Suppressor macrophage treated with lipopolysaccharide for 1 hour (primary cell): ENCODE data around the gene CMIP.
A peak's percentile ranks its signal among the peaks of the same experiment; 100 is the strongest.

ENCODE experiments used
- DNase-seq, 3 donors: peaks; one replicate each; pipeline ENCODE4 v3.0.0-alpha.2; 2020 to 2022

The CMIP gene

DNA sequence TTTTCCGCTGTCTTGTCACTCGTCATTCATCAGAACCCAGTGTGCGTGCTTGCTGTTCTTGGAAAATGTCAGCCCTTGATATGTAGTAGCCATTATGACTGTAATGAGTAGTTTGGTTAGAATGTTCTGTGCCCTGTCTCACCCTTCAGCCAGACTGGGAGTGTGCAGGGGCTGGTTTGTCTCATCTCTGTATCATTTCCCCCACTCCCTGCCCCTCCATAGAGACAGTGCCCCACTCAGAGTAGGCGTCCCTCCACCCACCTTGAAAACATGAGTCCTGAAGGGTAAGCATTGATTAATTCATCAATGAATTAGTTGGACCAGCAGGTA, 197.5 kb downstream of the CMIP start:
- no peak for DNase-seq

DNA sequence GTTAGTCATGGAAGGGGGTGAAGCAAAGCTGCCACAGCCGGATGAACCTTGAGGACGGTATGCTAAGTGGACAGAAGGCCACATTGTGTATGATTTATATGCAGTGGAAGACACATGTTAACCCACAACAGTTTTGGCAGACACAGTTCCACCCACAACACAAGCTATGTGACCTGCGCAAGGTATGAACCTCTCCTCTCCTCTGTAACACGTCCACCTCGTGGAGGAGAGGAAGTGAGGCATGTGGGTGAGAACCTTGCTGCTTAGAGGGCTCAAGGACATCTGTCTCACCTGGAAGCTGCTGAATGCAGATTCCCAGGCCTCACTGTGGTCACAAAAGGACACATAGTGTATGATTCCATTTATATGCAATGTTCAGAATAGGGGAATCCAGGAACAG, 198.3 kb downstream of the CMIP start:
- no peak for DNase-seq

DNA sequence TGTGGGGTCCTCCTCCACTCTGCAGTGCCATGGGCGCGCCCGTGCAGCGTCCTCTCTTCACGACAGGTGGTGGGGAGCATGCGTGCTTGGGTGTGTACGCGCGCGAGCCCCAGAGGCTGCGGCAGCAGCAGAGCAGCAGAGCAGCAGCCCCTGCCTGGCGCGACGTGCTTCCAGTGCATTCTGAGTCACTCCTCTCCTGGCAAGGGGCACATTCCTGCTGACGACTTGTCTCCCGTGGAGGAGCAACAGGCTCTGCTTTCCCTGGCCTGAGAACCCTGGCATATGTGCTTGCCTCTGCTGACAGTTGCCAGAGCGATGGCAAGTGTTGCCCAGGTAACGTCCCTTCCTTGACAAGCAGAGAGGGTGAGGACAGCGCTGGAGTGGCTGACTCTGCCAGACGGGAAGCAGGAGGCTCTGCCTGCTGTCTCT, 200.7 kb downstream of the CMIP start:
- DNase-seq: no peak

GRCh38 chr16:81645925-81646324, 201.3 kb downstream of the CMIP start:
- no peak for DNase-seq

DNA sequence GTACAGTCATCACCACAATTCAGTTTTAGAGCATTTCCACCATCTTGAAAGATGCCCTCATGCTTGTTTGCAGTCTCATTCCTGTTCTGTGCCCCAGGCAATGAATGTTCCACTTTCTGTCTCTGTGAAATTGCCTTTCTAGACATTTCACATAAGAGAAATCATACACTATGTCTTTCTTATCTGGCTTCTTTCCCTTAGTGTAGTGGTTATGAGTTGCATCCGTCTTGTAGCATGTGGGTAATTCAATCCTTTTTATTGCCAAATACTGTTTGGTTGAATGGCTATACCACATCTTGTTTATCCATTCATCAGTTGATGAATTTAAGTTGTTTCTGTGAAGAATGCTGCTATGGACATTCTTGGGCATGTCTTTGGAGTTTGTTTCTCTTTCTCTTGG, 202.0 kb downstream of the CMIP start:
- no peak for DNase-seq

- no peak for DNase-seq
Measured at GRCh38 chr16:81647527-81647926, 202.9 kb downstream of the CMIP start.

GRCh38 chr16:81649561-81650184, 205.1 kb downstream of the CMIP start:
- no peak for DNase-seq

DNA sequence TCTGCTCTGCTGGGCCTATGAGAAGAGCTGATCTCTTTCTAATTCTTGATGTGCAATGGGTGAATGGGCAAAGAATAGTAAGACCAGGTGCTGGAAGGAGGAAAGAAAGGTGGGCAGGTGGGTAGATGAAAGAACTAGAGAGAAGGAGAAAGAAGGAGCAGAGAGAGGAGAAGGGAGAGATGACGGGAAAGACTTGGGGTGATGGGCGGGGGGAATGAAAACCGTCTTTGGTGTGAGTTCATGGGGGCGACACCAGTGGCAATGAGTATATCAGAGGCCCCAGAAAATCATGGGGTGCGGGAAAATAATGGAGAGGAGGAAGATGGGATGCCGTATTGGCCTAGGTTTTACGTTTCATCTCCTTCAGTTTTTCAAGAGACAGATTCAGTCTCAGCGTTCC, 205.7 kb downstream of the CMIP start:
- no peak for DNase-seq

GRCh38 chr16:81650982-81651562, 206.5 kb downstream of the CMIP start:
- no peak for DNase-seq

- DNase-seq: no peak
Measured at GRCh38 chr16:81651758-81652718, 207.4 kb downstream of the CMIP start.

- no peak for DNase-seq
Measured at GRCh38 chr16:81652798-81653505, 208.3 kb downstream of the CMIP start.

DNA sequence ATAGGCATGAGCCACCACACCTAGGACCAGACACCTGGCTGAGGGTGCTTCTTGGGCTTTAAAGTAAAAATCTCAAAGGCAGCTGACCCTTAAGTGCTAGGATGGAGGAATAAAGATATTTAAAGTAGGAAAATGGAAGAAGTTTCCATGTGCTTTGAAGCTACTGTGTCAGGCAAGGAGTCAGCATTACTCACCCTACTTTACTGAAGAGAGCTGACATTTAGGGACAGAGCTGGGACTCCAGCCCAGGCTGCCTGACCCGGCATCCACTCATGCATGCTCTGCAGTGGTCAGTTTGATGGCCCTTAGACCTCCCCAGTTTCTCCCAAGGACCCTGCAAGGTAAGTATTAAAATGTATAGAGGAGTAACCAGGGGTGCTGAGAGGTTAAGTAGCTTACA, 209.7 kb downstream of the CMIP start:
- DNase-seq: no peak

DNA sequence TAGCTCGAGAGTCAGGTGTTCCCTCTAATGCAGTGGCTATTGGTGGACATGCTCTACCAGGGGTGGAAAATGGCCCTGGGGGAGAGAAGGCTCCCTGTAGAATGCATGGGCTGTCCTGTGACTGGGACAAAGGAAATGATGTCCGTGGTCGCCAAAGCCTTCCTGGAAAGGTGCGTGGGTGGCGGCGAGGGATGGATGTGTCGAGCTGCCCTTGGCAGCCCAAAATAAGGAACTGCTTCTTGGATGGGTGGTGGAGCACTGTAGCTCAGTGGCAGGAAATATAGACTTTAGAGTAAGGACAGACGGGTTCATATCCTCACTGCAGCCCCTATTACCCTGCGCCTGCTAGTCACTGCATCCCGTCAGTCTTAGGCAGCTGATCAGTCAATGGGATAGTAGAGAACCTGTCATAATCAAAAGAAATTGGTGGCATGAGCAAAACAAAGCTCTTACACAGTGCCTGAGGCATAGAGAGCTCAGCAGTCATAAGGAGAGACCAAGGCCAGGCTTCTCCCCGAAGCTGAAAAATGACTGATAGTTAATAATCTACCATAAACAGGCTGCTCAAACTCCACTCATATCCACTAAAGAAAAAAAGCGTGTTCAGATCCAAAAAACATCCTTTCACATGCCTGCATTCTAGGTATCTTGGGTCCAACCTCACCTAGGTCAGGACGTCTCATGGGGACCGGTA, 211.0 kb downstream of the CMIP start:
- DNase-seq: peak; percentile 31 to 57 (median 42)

- no peak for DNase-seq
Measured at GRCh38 chr16:81657224-81657623, 212.6 kb downstream of the CMIP start.

DNA sequence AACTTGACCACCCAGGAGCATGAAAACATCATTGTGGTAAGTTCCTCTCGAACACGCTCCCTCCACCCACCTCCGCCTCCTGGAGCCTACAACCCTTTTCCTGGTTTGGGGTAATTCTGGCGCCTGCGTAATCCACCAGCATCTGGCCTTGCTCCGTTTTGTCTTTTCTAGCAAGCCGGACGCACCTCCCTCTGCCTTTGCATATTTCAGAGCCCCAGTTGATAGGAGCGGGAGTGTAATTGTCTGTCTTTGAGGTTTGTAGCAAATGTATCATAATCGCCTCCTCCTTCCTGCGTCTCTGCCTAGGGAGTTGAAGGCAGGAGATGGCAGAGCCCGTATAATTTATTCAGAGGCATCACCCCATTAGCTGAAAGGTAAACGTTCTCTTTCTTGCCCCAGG, 213.2 kb downstream of the CMIP start:
- DNase-seq: no peak

- DNase-seq: no peak
Measured at GRCh38 chr16:81658373-81658772, 213.8 kb downstream of the CMIP start.

DNA sequence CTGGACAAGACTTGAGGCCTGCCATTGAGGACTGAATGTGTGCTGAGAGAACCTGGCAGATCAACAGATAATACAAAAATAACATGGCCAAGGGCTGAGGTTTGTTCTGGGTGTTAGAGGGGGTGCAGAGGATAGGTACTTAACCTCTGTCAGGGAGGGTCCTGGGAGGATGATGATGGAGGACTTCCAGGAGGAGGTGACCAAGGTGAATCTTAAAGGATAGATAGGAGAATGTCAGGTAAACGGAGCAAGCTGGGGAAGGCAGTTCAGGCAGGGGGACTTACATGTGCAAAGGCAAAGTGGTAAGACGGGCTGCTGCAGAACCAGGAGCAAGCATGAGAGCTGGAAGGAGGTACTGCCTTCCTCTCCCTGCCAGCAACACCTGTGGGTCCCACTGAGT, 214.6 kb downstream of the CMIP start:
- DNase-seq: no peak

DNA sequence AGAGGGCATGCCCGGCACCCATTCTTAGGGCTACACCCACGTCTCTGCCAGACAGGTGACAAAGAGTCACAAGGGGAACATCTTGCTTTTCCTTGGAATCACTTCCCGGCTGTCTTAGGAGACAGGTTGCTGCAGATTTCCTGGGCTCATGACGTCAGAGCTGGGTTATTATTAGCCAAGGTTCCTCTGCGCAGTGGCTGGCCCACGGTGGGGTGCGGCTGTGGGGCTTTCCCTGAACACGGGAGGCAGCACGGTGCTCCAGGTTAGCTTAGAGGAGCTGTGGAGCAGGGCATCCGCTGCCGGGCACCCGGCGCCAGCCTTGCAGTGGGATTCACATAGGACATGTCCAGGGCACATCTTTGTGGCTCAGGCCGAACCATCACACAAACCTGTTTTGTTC, 216.5 kb downstream of the CMIP start:
- DNase-seq: no peak

- no peak for DNase-seq
Measured at GRCh38 chr16:81664153-81664552, 219.5 kb downstream of the CMIP start.

DNA sequence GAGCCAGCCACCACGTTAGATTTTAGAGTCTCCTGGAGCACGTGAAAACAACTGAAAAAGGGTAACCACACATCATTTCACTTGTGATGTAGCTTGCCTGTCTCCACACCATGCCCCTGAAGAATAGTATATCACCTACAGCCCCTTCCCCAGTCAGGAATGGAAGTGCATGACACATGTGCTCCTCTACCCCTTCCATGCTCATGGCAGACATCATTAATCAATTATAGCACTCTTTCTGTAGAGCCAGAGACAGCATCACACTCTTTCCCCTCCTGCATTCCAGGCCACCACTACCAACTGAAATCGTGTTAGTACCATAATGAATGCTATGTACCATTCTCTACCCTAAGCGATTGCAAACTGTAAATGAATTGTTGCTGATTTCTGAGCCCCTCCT, 221.0 kb downstream of the CMIP start:
- no peak for DNase-seq

DNA sequence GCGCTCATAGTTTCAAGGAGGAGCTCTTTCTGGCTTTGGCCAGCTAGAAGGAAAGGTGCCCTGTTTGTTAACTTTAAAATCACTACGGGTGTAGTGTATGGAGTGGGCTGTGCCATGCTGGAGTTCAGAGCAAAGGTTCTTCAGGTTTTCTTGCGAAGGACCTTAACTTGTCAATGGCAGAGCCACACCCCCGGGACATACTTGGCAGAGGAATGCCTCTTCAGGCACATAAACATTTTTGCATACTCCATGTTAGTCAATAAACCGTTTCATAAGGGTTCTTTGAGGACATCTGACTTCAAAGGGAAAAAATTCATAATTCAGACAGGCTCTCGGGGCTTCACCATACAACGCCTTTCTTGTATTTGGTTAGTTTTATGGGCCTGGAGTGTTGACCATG, 221.5 kb downstream of the CMIP start:
- no peak for DNase-seq

DNA sequence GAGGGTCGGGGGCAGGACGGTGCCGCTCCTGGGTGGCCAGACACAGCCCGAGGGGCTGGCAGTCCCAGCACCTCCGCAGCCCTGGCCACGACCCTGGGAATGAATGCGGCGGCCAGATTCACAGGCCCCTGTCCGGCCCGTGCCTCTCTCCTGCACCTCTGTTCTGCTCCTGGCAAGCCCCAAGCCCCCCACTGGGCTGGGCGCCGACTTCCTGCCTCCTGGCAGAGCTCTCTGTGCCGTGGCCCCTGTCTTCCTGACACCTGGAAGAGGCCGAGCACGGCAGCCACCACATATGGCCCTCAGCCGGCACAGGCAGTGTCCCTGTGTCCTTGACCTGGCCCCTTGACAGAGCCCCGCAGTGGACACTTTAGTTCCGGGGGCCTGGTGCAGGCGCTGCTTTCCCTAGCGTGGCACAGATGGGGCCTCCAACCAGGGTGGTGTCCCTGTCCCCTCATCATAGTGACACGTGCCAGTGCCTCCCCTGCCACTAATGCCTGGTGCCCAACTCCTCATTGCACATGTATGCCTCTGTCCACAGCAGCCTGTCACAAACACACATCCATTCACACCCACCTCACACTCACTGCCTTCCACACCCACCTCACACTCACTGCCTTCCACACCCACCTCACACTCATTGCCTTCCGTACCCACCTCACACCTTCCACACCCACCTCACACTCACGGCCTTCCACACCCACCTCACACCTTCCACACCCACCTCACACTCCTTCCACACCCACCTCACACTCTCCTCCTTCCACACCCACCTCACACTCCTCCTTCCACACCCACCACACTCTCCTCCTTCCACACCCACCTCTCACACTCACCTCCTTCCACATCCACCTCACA, 223.9 kb downstream of the CMIP start:
- no peak for DNase-seq
